Lower leg skin (tissue), 3 donors: ENCODE results near the gene CDH23.

Source experiments
- POLR2A ChIP-seq, 2 donors: fragments of 450-650 bp; IDR thresholded peaks; one replicate each; pipeline ENCODE4 v1.6.1; 2016 to 2017; ENCODE audit warnings: antibody characterized with exemption in 2 of 2, mild to moderate bottlenecking in 1 of 2, moderate library complexity in 1 of 2
- TF ChIP-seq, protein P1 (sequence below), 3 donors: fragments of 450-650 bp; IDR thresholded peaks; one replicate each; pipeline ENCODE4 v1.5.1; 2016; ENCODE audit warnings: antibody characterized with exemption in 3 of 3, mild to moderate bottlenecking in 3 of 3, moderate library complexity in 2 of 3

DNA sequence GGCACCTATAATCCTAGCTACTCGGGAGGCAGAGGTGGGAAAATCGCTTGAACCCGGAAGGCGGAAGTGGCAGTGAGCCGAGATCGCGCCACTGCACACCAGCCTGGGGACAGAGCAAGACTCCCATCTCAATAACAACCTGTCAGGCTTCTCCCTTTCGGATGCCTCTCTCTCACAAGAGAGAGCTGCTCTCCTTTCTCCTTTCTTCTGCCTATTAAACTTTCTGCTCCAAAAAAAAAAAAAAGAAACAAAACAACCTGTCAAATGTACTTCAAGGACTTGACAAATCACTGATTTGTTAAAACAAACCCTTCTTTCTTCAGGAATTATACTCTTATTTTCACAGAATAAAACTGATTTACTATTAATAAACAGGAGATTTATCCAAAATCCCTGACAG is 450.7 kb downstream of the CDH23 start:
- TF ChIP-seq, protein P1, sequence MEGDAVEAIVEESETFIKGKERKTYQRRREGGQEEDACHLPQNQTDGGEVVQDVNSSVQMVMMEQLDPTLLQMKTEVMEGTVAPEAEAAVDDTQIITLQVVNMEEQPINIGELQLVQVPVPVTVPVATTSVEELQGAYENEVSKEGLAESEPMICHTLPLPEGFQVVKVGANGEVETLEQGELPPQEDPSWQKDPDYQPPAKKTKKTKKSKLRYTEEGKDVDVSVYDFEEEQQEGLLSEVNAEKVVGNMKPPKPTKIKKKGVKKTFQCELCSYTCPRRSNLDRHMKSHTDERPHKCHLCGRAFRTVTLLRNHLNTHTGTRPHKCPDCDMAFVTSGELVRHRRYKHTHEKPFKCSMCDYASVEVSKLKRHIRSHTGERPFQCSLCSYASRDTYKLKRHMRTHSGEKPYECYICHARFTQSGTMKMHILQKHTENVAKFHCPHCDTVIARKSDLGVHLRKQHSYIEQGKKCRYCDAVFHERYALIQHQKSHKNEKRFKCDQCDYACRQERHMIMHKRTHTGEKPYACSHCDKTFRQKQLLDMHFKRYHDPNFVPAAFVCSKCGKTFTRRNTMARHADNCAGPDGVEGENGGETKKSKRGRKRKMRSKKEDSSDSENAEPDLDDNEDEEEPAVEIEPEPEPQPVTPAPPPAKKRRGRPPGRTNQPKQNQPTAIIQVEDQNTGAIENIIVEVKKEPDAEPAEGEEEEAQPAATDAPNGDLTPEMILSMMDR (IDR thresholded peaks at IDR 0.05) = no peak
- TF ChIP-seq POLR2A (IDR thresholded peaks at IDR 0.05) = no peak
